HEK293 (cell line): ENCODE data around the gene MCF2L.

Experiments
- CTCF ChIP-seq: fragments of 450-650 bp; formaldehyde crosslinking; IDR thresholded peaks from 2 replicates; pipeline ENCODE4 v1.5.1; 2016; ENCODE audit warnings: missing biosample characterization, missing genetic modification characterization
- ZBTB8A ChIP-seq: fragments of 450-650 bp; formaldehyde crosslinking; IDR thresholded peaks from 2 replicates; pipeline ENCODE4 v1.5.1; 2016; ENCODE audit warnings: missing biosample characterization, missing genetic modification characterization
- ZNF19 ChIP-seq: fragments of 450-650 bp; formaldehyde crosslinking; IDR thresholded peaks from 2 replicates; pipeline ENCODE4; 2016; ENCODE audit warnings: missing biosample characterization, missing genetic modification characterization, low read depth
- ZNF274 ChIP-seq, 2 experiments: fragments of 200-500 bp in 1 of 2; fragments of 450-650 bp in 1 of 2; sonication (Bioruptor generic) in 1 of 2; formaldehyde crosslinking in 1 of 2; IDR thresholded peaks; 2 replicates each; pipeline versions ENCODE4 v1.5.1 to v1.6.1; 2014 to 2016; ENCODE audit warnings: borderline replicate concordance in 1 of 2, inconsistent platforms in 1 of 2, low read length in 1 of 2, missing biosample characterization in 1 of 2, missing genetic modification characterization in 1 of 2
- ZNF416 ChIP-seq: fragments of 450-650 bp; formaldehyde crosslinking; IDR thresholded peaks from 2 replicates; pipeline ENCODE4 v1.5.1; 2016; ENCODE audit warnings: missing biosample characterization, missing genetic modification characterization
- ZNF426 ChIP-seq: fragments of 450-650 bp; formaldehyde crosslinking; IDR thresholded peaks from 2 replicates; pipeline ENCODE4 v1.5.1; 2017; ENCODE audit warnings: missing biosample characterization, missing genetic modification characterization, mild to moderate bottlenecking, inconsistent platforms, moderate library complexity
- TF ChIP-seq, protein P1 (sequence below): fragments of 450-650 bp; formaldehyde crosslinking; IDR thresholded peaks from 2 replicates; pipeline ENCODE4 v1.5.1; 2016; ENCODE audit warnings: missing biosample characterization, missing genetic modification characterization
- TF ChIP-seq, protein P2 (sequence below): fragments of 450-650 bp; formaldehyde crosslinking; IDR thresholded peaks from 2 replicates; pipeline ENCODE4 v1.5.1; 2016; ENCODE audit warnings: missing biosample characterization, missing genetic modification characterization
- TF ChIP-seq, protein P3 (sequence below): fragments of 450-650 bp; formaldehyde crosslinking; conservative IDR thresholded peaks from 2 replicates; pipeline ENCODE4 v1.5.1; 2016; ENCODE audit warnings: low read depth, missing biosample characterization, missing genetic modification characterization
- TF ChIP-seq, protein P4 (sequence below): fragments of 450-650 bp; formaldehyde crosslinking; IDR thresholded peaks from 2 replicates; pipeline ENCODE4 v1.5.1; 2016; ENCODE audit warnings: missing biosample characterization, missing genetic modification characterization

GRCh38 chr13:112959701-112960542 is 9.1 kb upstream of the MCF2L start:
- TF ChIP-seq CTCF (tag by site-specific recombination) = no peak
- TF ChIP-seq, protein P1, sequence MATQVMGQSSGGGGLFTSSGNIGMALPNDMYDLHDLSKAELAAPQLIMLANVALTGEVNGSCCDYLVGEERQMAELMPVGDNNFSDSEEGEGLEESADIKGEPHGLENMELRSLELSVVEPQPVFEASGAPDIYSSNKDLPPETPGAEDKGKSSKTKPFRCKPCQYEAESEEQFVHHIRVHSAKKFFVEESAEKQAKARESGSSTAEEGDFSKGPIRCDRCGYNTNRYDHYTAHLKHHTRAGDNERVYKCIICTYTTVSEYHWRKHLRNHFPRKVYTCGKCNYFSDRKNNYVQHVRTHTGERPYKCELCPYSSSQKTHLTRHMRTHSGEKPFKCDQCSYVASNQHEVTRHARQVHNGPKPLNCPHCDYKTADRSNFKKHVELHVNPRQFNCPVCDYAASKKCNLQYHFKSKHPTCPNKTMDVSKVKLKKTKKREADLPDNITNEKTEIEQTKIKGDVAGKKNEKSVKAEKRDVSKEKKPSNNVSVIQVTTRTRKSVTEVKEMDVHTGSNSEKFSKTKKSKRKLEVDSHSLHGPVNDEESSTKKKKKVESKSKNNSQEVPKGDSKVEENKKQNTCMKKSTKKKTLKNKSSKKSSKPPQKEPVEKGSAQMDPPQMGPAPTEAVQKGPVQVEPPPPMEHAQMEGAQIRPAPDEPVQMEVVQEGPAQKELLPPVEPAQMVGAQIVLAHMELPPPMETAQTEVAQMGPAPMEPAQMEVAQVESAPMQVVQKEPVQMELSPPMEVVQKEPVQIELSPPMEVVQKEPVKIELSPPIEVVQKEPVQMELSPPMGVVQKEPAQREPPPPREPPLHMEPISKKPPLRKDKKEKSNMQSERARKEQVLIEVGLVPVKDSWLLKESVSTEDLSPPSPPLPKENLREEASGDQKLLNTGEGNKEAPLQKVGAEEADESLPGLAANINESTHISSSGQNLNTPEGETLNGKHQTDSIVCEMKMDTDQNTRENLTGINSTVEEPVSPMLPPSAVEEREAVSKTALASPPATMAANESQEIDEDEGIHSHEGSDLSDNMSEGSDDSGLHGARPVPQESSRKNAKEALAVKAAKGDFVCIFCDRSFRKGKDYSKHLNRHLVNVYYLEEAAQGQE (tag by site-specific recombination) = no peak
- no peak for TF ChIP-seq ZBTB8A (tag by site-specific recombination)
- TF ChIP-seq, protein P2, sequence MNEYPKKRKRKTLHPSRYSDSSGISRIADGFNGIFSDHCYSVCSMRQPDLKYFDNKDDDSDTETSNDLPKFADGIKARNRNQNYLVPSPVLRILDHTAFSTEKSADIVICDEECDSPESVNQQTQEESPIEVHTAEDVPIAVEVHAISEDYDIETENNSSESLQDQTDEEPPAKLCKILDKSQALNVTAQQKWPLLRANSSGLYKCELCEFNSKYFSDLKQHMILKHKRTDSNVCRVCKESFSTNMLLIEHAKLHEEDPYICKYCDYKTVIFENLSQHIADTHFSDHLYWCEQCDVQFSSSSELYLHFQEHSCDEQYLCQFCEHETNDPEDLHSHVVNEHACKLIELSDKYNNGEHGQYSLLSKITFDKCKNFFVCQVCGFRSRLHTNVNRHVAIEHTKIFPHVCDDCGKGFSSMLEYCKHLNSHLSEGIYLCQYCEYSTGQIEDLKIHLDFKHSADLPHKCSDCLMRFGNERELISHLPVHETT = no peak
- TF ChIP-seq ZNF19 = no peak
- TF ChIP-seq ZNF274 (IDR thresholded peaks at IDR 0.05; ENCODE audit: low read length) = no peak
- TF ChIP-seq ZNF274 (tag by site-specific recombination; IDR thresholded peaks at IDR 0.05; ENCODE audit: borderline replicate concordance) = no peak
- TF ChIP-seq, protein P3, sequence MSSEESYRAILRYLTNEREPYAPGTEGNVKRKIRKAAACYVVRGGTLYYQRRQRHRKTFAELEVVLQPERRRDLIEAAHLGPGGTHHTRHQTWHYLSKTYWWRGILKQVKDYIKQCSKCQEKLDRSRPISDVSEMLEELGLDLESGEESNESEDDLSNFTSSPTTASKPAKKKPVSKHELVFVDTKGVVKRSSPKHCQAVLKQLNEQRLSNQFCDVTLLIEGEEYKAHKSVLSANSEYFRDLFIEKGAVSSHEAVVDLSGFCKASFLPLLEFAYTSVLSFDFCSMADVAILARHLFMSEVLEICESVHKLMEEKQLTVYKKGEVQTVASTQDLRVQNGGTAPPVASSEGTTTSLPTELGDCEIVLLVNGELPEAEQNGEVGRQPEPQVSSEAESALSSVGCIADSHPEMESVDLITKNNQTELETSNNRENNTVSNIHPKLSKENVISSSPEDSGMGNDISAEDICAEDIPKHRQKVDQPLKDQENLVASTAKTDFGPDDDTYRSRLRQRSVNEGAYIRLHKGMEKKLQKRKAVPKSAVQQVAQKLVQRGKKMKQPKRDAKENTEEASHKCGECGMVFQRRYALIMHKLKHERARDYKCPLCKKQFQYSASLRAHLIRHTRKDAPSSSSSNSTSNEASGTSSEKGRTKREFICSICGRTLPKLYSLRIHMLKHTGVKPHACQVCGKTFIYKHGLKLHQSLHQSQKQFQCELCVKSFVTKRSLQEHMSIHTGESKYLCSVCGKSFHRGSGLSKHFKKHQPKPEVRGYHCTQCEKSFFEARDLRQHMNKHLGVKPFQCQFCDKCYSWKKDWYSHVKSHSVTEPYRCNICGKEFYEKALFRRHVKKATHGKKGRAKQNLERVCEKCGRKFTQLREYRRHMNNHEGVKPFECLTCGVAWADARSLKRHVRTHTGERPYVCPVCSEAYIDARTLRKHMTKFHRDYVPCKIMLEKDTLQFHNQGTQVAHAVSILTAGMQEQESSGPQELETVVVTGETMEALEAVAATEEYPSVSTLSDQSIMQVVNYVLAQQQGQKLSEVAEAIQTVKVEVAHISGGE (tag by site-specific recombination) = no peak
- TF ChIP-seq, protein P4, sequence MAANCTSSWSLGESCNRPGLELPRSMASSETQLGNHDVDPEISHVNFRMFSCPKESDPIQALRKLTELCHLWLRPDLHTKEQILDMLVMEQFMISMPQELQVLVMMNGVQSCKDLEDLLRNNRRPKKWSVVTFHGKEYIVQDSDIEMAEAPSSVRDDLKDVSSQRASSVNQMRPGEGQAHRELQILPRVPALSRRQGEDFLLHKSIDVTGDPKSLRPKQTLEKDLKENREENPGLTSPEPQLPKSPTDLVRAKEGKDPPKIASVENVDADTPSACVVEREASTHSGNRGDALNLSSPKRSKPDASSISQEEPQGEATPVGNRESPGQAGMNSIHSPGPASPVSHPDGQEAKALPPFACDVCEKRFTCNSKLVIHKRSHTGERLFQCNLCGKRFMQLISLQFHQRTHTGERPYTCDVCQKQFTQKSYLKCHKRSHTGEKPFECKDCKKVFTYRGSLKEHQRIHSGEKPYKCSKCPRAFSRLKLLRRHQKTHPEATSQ (tag by site-specific recombination) = no peak
- no peak for TF ChIP-seq ZNF416 (tag by site-specific recombination)
- TF ChIP-seq ZNF426 = no peak
